Measurements from ENCODE around the gene ATP6AP2. TPM values are rescaled to one million over a fixed set of nuclear protein-coding genes. Genes with fewer than 3 reads are reported as not detected.

Gene ATP6AP2
- total RNA-seq, 1 experiment from 2014 or later = 72.7 TPM

DNA sequence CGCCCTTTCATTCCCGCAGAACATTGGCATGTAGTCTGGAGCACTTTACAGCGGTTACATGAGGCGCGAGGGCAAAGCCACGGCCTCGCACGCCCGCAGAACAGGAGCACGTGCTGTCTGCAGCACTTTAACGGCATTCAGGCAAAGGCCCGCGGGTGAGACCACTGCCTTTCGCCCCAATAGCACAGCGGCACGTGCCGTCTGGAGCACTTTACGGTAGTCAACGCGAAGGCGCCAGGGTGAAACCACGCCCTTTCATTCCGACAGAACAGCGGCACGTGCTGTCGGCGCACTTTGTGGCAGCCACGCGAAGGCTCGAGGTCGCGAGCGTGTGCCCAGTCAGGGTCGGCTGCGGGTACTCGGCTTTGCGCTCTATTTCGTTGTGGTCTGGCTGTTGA lies 42.4 kb downstream of the ATP6AP2 start, which contains the start of gene MPC1L:
Gene MPC1L (plus strand): TSS at position 290 of the 398 bp plus-strand sequence. CDS start 138 bp downstream, outside the sequence.
- no peaks in the 10 kb centered on the region for H3K4me1 ChIP-seq (ENCODE audit: control insufficient read depth, insufficient read depth, low read length)
- no peak within 1 kb of the TSS for H3K4me3 ChIP-seq (ENCODE audit: low read depth in 2 of 2, low read length in 2 of 2)
- in situ Hi-C loops (cut with HindIII; ENCODE audit: low pct_unique_long_range_greater_than_20kb, low sequenced_read_pairs) = no loop called here
- DNase-seq (ENCODE audit: low read depth, low spot score) (no peak), ATAC-seq (no peak)
- H3K27ac ChIP-seq (ENCODE audit: low read length) = no peak within 1 kb of the TSS
- no peaks in the 10 kb centered on the region for H3K36me3 ChIP-seq (ENCODE audit: control insufficient read depth, insufficient read depth, low read length)
- no TSS peak for BruUV-seq (replicated peaks)
- ChIA-PET POLR2A (no interaction called here), CTCF (no interaction called here)
- TF ChIP-seq SIN3A (IDR thresholded peaks at IDR 0.05; ENCODE audit: borderline replicate concordance, insufficient read depth, low read depth, low read length) (no peak), TCF7L2 (IDR thresholded peaks at IDR 0.05; ENCODE audit: low read depth, low read length) (no peak), POLR2AphosphoS5 (IDR thresholded peaks at IDR 0.05; ENCODE audit: low read depth, low read length) (no peak)
- TF ChIP-seq, protein P1, sequence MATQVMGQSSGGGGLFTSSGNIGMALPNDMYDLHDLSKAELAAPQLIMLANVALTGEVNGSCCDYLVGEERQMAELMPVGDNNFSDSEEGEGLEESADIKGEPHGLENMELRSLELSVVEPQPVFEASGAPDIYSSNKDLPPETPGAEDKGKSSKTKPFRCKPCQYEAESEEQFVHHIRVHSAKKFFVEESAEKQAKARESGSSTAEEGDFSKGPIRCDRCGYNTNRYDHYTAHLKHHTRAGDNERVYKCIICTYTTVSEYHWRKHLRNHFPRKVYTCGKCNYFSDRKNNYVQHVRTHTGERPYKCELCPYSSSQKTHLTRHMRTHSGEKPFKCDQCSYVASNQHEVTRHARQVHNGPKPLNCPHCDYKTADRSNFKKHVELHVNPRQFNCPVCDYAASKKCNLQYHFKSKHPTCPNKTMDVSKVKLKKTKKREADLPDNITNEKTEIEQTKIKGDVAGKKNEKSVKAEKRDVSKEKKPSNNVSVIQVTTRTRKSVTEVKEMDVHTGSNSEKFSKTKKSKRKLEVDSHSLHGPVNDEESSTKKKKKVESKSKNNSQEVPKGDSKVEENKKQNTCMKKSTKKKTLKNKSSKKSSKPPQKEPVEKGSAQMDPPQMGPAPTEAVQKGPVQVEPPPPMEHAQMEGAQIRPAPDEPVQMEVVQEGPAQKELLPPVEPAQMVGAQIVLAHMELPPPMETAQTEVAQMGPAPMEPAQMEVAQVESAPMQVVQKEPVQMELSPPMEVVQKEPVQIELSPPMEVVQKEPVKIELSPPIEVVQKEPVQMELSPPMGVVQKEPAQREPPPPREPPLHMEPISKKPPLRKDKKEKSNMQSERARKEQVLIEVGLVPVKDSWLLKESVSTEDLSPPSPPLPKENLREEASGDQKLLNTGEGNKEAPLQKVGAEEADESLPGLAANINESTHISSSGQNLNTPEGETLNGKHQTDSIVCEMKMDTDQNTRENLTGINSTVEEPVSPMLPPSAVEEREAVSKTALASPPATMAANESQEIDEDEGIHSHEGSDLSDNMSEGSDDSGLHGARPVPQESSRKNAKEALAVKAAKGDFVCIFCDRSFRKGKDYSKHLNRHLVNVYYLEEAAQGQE (IDR thresholded peaks at IDR 0.05; ENCODE audit: insufficient read depth in 1 of 2, low read depth in 2 of 2, low read length in 1 of 2) = no peak
- TF ChIP-seq, protein P2, sequence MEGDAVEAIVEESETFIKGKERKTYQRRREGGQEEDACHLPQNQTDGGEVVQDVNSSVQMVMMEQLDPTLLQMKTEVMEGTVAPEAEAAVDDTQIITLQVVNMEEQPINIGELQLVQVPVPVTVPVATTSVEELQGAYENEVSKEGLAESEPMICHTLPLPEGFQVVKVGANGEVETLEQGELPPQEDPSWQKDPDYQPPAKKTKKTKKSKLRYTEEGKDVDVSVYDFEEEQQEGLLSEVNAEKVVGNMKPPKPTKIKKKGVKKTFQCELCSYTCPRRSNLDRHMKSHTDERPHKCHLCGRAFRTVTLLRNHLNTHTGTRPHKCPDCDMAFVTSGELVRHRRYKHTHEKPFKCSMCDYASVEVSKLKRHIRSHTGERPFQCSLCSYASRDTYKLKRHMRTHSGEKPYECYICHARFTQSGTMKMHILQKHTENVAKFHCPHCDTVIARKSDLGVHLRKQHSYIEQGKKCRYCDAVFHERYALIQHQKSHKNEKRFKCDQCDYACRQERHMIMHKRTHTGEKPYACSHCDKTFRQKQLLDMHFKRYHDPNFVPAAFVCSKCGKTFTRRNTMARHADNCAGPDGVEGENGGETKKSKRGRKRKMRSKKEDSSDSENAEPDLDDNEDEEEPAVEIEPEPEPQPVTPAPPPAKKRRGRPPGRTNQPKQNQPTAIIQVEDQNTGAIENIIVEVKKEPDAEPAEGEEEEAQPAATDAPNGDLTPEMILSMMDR (IDR thresholded peaks at IDR 0.05) = no peak
- H3K27me3 ChIP-seq (ENCODE audit: control insufficient read depth, insufficient read depth, low read length) = no peaks in the 10 kb centered on the region
- intact Hi-C loops (cut with micrococcal nuclease; ENCODE audit: unreplicated experiment) = no loop called here
- H3K9me3 ChIP-seq (ENCODE audit: control insufficient read depth, insufficient read depth, low read depth, low read length) = no peaks in the 10 kb centered on the region

DNA sequence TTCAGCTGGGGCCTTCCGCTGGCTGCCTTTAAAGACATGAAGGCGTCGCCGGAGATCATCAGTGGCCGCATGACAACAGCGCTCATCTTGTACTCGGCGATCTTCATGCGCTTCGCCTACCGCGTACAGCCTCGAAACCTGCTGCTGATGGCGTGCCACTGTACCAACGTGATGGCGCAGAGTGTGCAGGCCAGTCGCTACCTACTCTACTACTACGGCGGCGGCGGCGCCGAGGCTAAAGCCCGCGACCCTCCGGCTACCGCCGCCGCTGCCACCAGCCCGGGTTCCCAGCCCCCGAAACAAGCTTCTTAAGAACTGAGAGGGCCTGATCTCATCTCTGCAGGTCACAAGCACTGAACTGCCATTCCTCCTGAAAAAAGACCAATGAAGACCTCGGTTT lies 42.9 kb downstream of the ATP6AP2 start:
- DNase-seq (ENCODE audit: low read depth, low spot score) (no peak), ATAC-seq (no peak)
- TF ChIP-seq TCF7L2 (IDR thresholded peaks at IDR 0.05; ENCODE audit: low read depth, low read length) = no peak
- TF ChIP-seq, protein P2 (IDR thresholded peaks at IDR 0.05) = no peak
- TF ChIP-seq POLR2AphosphoS5 (IDR thresholded peaks at IDR 0.05; ENCODE audit: low read depth, low read length) = no peak
- TF ChIP-seq, protein P1 (IDR thresholded peaks at IDR 0.05; ENCODE audit: insufficient read depth in 1 of 2, low read depth in 2 of 2, low read length in 1 of 2) = no peak
- TF ChIP-seq SIN3A (IDR thresholded peaks at IDR 0.05; ENCODE audit: borderline replicate concordance, insufficient read depth, low read depth, low read length) = no peak
- Histone ChIP-seq H3K4me3 (ENCODE audit: low read depth in 2 of 2, low read length in 2 of 2) (no peak overlapping the region), H3K36me3 (ENCODE audit: control insufficient read depth, insufficient read depth, low read length) (no peaks in the 10 kb centered on the region), H3K27ac (ENCODE audit: low read length) (no peak overlapping the region), H3K9me3 (ENCODE audit: control insufficient read depth, insufficient read depth, low read depth, low read length) (no peaks in the 10 kb centered on the region), H3K27me3 (ENCODE audit: control insufficient read depth, insufficient read depth, low read length) (no peaks in the 10 kb centered on the region), H3K4me1 (ENCODE audit: control insufficient read depth, insufficient read depth, low read length) (no peaks in the 10 kb centered on the region)
- CTCF ChIA-PET = no interaction called here
- in situ Hi-C loops (cut with HindIII; ENCODE audit: low pct_unique_long_range_greater_than_20kb, low sequenced_read_pairs) = no loop called here
- POLR2A ChIA-PET = no interaction called here
- BruUV-seq (replicated peaks) = no TSS peak
- intact Hi-C loops (cut with micrococcal nuclease; ENCODE audit: unreplicated experiment) = no loop called here
